GM10248 (cell line): Measurements from ENCODE around the gene NFIB.

Source experiments
- CTCF ChIA-PET: fragments of 300-600 bp; sonication (Branson Sonifier 250); formaldehyde crosslinking; extraction: SDS; loops from one replicate; lab custom pipeline; 2021; ENCODE audit warnings: antibody characterized with exemption; lab: Yijun Ruan, JAX
- POLR2A ChIA-PET: fragments of 350-650 bp; sonication (Branson Sonifier 250); formaldehyde crosslinking; extraction: SDS; loops from one replicate; lab custom pipeline; 2020; ENCODE audit warnings: antibody characterized with exemption; lab: Yijun Ruan, JAX
- DNase-seq: peaks from one replicate; pipeline ENCODE4 v3.0.0; 2012; ENCODE audit errors: extremely low spot score
- TF ChIP-seq, protein P1 (sequence below): IDR thresholded peaks from 2 replicates; pipeline ENCODE4 v1.5.1; 2012; ENCODE audit warnings: mild to moderate bottlenecking, low read depth; ENCODE audit errors: extremely low read depth, missing control alignments, control extremely low read depth

The NFIB gene

DNA sequence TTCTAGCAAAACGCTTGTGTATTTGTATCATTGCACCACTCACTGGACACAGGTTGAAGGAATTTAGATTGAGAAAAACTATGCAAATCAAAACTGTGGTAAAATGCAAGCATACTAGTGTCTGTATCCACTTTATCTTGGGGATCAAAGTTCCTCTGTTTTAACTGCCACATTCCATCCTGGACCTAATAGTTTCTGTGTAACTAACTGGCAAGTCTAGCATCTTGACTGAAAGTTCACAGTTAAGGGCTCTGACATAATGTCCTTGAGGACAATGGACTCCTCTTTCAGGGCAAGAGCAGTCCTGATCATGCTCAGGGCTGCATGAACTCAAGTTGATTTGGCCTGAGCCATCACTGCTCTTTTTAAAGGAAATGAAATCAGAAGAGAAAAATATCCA lies 30.7 kb downstream of the NFIB start:
- ChIA-PET CTCF (no interaction called here), POLR2A (no interaction called here)
- DNase-seq, result no peak
- TF ChIP-seq, protein P1, sequence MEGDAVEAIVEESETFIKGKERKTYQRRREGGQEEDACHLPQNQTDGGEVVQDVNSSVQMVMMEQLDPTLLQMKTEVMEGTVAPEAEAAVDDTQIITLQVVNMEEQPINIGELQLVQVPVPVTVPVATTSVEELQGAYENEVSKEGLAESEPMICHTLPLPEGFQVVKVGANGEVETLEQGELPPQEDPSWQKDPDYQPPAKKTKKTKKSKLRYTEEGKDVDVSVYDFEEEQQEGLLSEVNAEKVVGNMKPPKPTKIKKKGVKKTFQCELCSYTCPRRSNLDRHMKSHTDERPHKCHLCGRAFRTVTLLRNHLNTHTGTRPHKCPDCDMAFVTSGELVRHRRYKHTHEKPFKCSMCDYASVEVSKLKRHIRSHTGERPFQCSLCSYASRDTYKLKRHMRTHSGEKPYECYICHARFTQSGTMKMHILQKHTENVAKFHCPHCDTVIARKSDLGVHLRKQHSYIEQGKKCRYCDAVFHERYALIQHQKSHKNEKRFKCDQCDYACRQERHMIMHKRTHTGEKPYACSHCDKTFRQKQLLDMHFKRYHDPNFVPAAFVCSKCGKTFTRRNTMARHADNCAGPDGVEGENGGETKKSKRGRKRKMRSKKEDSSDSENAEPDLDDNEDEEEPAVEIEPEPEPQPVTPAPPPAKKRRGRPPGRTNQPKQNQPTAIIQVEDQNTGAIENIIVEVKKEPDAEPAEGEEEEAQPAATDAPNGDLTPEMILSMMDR, result no peak

GRCh38 chr9:14281876-14282275 lies 32.1 kb downstream of the NFIB start:
- POLR2A ChIA-PET, result no interaction called here
- DNase-seq, result no peak
- CTCF ChIA-PET, result no interaction called here
- TF ChIP-seq, protein P1, result no peak

GRCh38 chr9:14281136-14281795 lies 32.7 kb downstream of the NFIB start:
- CTCF ChIA-PET, result no interaction called here
- TF ChIP-seq, protein P1, result no peak
- no peak for DNase-seq
- POLR2A ChIA-PET, result no interaction called here

- ChIA-PET POLR2A (no interaction called here), CTCF (no interaction called here)
- no peak for DNase-seq
- TF ChIP-seq, protein P1, result no peak
These were observed 34.3 kb downstream of the NFIB start for GRCh38 chr9:14279671-14280070.

GRCh38 chr9:14278291-14278721 lies 35.6 kb downstream of the NFIB start:
- ChIA-PET CTCF (interaction anchor here (1.6 kb wide), 1 partner anchor 20 kb away, joined by 4 read pairs; no protein-coding TSS in a partner anchor), POLR2A (no interaction called here)
- TF ChIP-seq, protein P1, result no peak
- no peak for DNase-seq

- DNase-seq, result no peak
- POLR2A ChIA-PET, result no interaction called here
- TF ChIP-seq, protein P1, result no peak
- CTCF ChIA-PET, result interaction anchor here (1.5 to 1.6 kb wide), 2 partner anchors 10 to 20 kb away, joined by 4 read pairs; no protein-coding TSS in a partner anchor
These were observed 36.2 kb downstream of the NFIB start for GRCh38 chr9:14277761-14278160.
